HG02678 (cell line): ENCODE results near the gene PWWP2B.

Source experiments
- ATAC-seq: cut with Tn5 transposase; IDR thresholded peaks from one replicate; pipeline ENCODE4 v1.9.1; 2021; ENCODE audit warnings: mild to moderate bottlenecking, moderate library complexity; ENCODE audit not compliant: unreplicated experiment

The PWWP2B gene

DNA sequence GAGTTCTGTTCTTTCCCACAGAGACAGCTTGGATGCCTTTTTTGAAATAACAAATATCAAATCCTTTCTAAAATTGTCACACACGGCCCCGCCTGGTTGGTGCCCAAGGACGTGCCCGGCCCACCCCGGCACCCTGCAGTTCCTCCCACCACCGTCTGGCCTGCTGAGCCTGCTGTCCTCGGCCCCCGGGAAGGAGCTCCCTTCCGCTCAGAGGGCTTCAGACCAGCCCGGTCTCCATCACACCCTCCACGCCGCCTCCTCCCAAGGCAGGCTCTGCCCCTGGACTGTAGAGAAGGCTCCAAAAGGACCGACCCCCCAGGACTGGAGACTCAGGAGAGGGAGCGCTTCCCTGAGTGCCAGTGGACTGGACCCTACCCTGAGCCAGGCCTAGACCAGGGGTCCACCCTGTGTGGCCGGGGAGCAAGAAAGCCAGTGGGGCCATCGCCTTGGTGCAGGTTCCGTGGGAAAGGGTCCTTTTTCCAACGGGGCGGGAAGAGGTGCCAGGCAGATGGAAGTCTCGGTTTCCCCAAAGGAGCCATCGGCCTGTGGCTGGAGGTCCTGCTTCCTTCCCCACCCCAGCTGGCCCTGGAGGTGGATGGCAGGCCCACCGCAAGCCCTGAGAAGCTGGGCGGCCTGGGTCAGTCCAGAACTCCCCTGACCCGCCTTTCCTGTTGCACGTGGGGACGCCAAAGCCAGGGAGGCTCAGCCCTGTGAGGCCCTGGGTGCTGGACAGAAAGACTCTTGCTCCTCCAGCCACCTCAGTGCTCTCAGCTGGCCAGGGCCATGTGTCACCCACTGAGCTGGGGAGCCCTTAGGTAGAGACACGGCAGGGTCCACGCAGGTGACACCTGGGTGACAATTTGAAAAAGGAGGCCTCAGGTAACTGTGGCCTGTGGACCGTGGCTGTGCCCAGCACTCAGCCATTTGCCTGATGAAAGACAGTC is 69.8 kb downstream of the PWWP2B start:
- no peak for ATAC-seq
